Measurements from ENCODE around the gene RHBDD1. TPM values are rescaled to one million over a fixed set of nuclear protein-coding genes. Genes with fewer than 3 reads are reported as not detected.

RHBDD1 gene, protein sequence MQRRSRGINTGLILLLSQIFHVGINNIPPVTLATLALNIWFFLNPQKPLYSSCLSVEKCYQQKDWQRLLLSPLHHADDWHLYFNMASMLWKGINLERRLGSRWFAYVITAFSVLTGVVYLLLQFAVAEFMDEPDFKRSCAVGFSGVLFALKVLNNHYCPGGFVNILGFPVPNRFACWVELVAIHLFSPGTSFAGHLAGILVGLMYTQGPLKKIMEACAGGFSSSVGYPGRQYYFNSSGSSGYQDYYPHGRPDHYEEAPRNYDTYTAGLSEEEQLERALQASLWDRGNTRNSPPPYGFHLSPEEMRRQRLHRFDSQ
- 8.6 and 10.1 TPM in 2 replicates for total RNA-seq

DNA sequence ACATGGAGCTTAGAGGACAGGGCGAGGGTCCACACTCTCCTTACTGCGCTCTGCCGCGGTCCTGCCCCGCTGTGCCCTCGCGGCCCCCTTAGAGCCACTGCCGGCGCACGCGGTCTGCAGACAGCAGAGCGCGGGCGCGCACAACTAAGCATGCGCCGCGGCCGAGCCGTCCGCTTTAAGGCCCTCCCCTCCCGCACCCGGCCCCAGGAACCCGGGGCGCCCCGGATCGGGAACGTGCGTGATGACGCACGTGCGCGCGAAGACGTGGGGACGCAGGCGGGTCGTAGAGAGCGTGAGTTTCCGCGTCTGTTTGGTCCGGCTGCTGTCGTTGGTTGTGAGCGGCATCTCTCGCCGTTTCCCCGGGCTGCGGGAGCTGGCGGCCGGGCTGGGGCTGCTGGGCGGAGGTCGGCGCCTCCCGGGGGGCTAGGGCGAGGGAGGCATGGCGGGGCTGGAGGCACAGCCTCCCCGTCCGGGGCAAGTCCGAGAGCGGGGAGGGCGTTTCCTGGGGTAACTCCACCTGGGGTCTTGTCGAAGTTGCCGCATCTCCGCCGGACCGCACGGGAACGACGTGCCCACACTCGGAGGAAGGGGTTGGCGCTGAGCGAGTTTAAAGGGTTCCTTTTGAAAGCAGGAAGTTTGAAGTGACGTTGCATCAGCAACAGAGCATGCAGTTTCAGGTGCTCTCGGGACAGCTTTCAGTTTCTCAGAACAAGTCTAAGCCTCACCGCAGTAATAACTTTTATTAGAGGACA lies at the start of gene RHBDD1:
Gene RHBDD1, plus strand, starts transcription at position 259 of the 752 bp plus-strand sequence. CDS start 28,640 bp downstream, outside the sequence.

DNA sequence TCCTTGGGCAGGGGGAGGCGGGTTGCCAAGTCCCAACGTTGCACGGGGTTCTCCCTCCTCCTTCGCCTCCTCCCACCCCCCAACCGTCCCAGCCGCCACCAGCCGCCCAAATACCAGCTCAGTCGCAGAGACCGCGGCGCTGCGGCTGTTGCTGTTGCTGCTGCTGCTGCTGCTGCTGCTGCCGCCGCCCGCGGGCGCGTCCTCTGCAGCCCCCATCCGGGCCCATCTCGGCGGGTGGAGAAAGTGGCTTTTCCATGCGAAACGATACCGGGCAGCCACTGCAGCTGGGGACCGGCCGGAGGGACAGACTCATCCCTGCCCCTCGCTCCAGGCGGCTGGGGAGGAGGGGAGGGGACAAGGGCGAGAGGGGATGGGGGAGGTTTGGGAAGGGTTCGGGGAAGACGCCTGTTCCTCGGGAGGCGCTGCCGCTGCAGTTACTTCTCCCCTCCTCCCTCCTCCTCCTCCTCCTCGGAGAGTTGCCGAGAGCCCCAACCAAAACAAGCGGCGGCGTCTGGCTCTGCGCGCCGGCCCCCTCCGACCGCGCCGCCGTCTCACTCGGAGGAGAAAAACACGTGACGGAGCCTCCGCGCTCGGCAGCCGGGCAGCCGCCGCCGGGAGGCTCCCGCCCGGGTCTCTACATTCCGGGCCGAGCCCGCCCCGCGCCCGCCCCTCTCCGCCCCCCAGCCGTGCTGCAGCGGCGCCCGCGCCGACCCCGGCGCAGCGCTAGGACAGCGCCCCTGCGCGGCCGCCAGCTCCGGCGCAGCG lies 36.5 kb upstream of the RHBDD1 start, which contains the start of gene IRS1:
Gene IRS1, minus strand, starts transcription at position 610 of the 765 bp plus-strand sequence. CDS start 1,082 bp downstream, outside the sequence.

Other genes starting within 250 kb of the RHBDD1 start
- 27.7 and 31.4 TPM in 2 replicates for gene IRS1, start 36.2 kb upstream of the RHBDD1 start, total RNA-seq

Measured in myometrial cell (primary cell).